ENCODE measurements around the gene PMFBP1. TPM values are rescaled to one million over a fixed set of nuclear protein-coding genes. Genes with fewer than 3 reads are reported as not detected.

PMFBP1 gene
- polyA plus RNA-seq, 1 experiment, result 0.07 TPM

- peaks cover 56% of the 10 kb centered on the region for H3K36me3 ChIP-seq (ENCODE audit: control insufficient read depth, insufficient read depth, low read length)
- DNase-seq (ENCODE audit: low read depth), result no peak
- ChIA-PET POLR2A (no interaction called here), CTCF (interaction anchor here (1.1 to 1.5 kb wide), 2 partner anchors 8 to 16 kb away, joined by 3 read pairs; no protein-coding TSS in a partner anchor)
- H3K4me3 ChIP-seq (ENCODE audit: low read depth, low read length), result no peak overlapping the region
- no peaks in the 10 kb centered on the region for H3K27me3 ChIP-seq (ENCODE audit: control insufficient read depth, insufficient read depth, low read length)
- TF ChIP-seq, protein P1, sequence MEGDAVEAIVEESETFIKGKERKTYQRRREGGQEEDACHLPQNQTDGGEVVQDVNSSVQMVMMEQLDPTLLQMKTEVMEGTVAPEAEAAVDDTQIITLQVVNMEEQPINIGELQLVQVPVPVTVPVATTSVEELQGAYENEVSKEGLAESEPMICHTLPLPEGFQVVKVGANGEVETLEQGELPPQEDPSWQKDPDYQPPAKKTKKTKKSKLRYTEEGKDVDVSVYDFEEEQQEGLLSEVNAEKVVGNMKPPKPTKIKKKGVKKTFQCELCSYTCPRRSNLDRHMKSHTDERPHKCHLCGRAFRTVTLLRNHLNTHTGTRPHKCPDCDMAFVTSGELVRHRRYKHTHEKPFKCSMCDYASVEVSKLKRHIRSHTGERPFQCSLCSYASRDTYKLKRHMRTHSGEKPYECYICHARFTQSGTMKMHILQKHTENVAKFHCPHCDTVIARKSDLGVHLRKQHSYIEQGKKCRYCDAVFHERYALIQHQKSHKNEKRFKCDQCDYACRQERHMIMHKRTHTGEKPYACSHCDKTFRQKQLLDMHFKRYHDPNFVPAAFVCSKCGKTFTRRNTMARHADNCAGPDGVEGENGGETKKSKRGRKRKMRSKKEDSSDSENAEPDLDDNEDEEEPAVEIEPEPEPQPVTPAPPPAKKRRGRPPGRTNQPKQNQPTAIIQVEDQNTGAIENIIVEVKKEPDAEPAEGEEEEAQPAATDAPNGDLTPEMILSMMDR (IDR thresholded peaks at IDR 0.05; ENCODE audit: insufficient read depth, low read depth, low read length), result no peak
These were observed 62.7 kb downstream of the PMFBP1 start for GRCh38 chr16:72109300-72109699.

DNA sequence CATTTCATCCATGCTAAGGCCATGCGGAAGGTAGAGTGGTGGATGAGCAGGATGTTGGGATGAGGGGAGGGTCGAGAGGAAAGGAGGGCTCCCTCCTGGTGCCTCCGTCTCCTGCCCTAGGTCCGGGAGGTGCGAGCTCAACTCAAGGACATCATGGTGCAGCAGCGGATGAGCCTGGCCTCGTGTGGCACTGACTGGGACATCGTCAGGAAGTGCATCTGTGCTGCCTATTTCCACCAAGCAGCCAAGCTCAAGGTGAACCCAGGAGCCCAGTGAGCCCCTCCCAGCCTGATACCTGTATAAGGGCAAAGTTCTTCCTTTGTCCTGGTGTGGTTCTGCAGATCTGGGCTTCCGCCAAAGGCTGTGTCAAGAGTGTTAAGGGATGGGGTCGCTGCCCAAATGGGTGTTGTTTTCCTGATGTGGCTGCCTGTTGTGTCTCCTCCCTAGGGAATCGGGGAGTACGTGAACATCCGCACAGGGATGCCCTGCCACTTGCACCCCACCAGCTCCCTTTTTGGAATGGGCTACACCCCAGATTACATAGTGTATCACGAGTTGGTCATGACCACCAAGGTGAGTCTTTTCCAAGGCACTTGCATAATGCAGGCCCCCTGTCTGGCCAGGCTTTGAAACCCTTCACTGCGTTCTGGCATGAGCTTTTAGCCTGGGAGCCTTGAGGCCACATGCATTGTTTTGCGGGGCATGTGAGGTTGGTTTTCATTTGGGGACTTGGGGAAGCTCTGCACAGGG, 63.4 kb downstream of the PMFBP1 start:
- ChIA-PET CTCF (interaction anchor here (1.1 to 1.5 kb wide), 2 partner anchors 9 to 17 kb away, joined by 3 read pairs; no protein-coding TSS in a partner anchor), POLR2A (no interaction called here)
- no peak for DNase-seq (ENCODE audit: low read depth)
- Histone ChIP-seq H3K36me3 (ENCODE audit: control insufficient read depth, insufficient read depth, low read length) (peaks cover 63% of the 10 kb centered on the region), H3K4me3 (ENCODE audit: low read depth, low read length) (no peak overlapping the region), H3K27me3 (ENCODE audit: control insufficient read depth, insufficient read depth, low read length) (no peaks in the 10 kb centered on the region)
- TF ChIP-seq, protein P1 (IDR thresholded peaks at IDR 0.05; ENCODE audit: insufficient read depth, low read depth, low read length), result no peak

- ChIA-PET POLR2A (no interaction called here), CTCF (interaction anchor here (1.5 kb wide), 1 partner anchor 10 kb away, joined by 3 read pairs; no protein-coding TSS in a partner anchor)
- Histone ChIP-seq H3K36me3 (ENCODE audit: control insufficient read depth, insufficient read depth, low read length) (peaks cover 69% of the 10 kb centered on the region), H3K27me3 (ENCODE audit: control insufficient read depth, insufficient read depth, low read length) (no peaks in the 10 kb centered on the region), H3K4me3 (ENCODE audit: low read depth, low read length) (no peak overlapping the region)
- DNase-seq (ENCODE audit: low read depth), result no peak
- TF ChIP-seq, protein P1 (IDR thresholded peaks at IDR 0.05; ENCODE audit: insufficient read depth, low read depth, low read length), result no peak
These were observed 64.6 kb downstream of the PMFBP1 start for GRCh38 chr16:72107371-72107770.

GRCh38 chr16:72105978-72106377, 66.0 kb downstream of the PMFBP1 start:
- H3K36me3 ChIP-seq (ENCODE audit: control insufficient read depth, insufficient read depth, low read length), result peaks cover 67% of the 10 kb centered on the region
- DNase-seq (ENCODE audit: low read depth), result no peak
- POLR2A ChIA-PET, result no interaction called here

DNA sequence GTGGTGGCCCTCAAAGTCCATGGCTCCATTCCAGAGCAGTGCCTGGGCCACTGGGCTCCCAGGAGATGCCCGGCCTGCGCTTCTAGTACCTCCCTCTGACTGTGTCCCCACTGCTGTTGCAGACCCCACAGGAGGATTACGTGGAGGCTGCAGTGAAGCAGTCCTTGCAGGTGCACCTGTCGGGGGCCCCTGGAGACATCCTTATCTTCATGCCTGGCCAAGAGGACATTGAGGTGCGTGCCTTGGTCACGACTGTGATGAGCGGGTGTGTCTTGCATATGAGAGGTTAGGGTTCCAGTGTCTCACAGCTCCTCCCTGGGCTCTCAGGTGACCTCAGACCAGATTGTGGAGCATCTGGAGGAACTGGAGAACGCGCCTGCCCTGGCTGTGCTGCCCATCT, 67.0 kb downstream of the PMFBP1 start:
- Histone ChIP-seq H3K27me3 (ENCODE audit: control insufficient read depth, insufficient read depth, low read length) (no peaks in the 10 kb centered on the region), H3K36me3 (ENCODE audit: control insufficient read depth, insufficient read depth, low read length) (peaks cover 65% of the 10 kb centered on the region)
- CTCF ChIA-PET, result interaction anchor here (1.7 kb wide), 1 partner anchor 20 kb away, joined by 4 read pairs; no protein-coding TSS in a partner anchor

More at GRCh38 chr16:72105978-72106377, 66.0 kb downstream of the PMFBP1 start:
- TF ChIP-seq, protein P1 (IDR thresholded peaks at IDR 0.05; ENCODE audit: insufficient read depth, low read depth, low read length), result no peak
- Histone ChIP-seq H3K4me3 (ENCODE audit: low read depth, low read length) (no peak overlapping the region), H3K27me3 (ENCODE audit: control insufficient read depth, insufficient read depth, low read length) (no peaks in the 10 kb centered on the region)
- CTCF ChIA-PET, result interaction anchor here (1.5 kb wide), 1 partner anchor 11 kb away, joined by 3 read pairs; no protein-coding TSS in a partner anchor

More for the DNA sequence above, 67.0 kb downstream of the PMFBP1 start:
- TF ChIP-seq, protein P1 (IDR thresholded peaks at IDR 0.05; ENCODE audit: insufficient read depth, low read depth, low read length), result no peak
- POLR2A ChIA-PET, result no interaction called here
- DNase-seq (ENCODE audit: low read depth), result no peak
- no peak overlapping the region for H3K4me3 ChIP-seq (ENCODE audit: low read depth, low read length)
